Measurements from ENCODE around the gene HLA-DMA.

GRCh38 chr6:32977953-32978324, 25.0 kb upstream of the HLA-DMA start:
- TF ChIP-seq CTCF (IDR thresholded peaks at IDR 0.05) (no peak), POLR2A (IDR thresholded peaks at IDR 0.05) (no peak), EP300 (IDR thresholded peaks at IDR 0.05) (no peak)
